H9 (cell line): Measurements from ENCODE around the gene SLC35E4. TPM values are rescaled to one million over a fixed set of nuclear protein-coding genes. Genes with fewer than 3 reads are reported as not detected.
A peak's percentile ranks its signal among the peaks of the same experiment; 100 is the strongest.

Experiments
- DNase-seq: peaks from one replicate; pipeline ENCODE4 v3.0.0-alpha.2; 2017
- H2AFZ ChIP-seq: one replicate; pipeline ENCODE4 v1.6.1; 2013; ENCODE audit warnings: mild to moderate bottlenecking, low read length, control low read depth, moderate library complexity
- H2AK5ac ChIP-seq: 2 replicates; pipeline ENCODE4 v1.6.1; 2013; ENCODE audit warnings: low read length, control low read depth, mixed read lengths; ENCODE audit not compliant: insufficient read length
- H2BK120ac ChIP-seq: one replicate; pipeline ENCODE4 v1.6.1; 2013; ENCODE audit warnings: low read depth, mild to moderate bottlenecking, low read length, control low read depth, inconsistent platforms; ENCODE audit not compliant: poor library complexity, severe bottlenecking
- H2BK12ac ChIP-seq: 2 replicates; pipeline ENCODE4 v1.6.1; 2013; ENCODE audit warnings: low read length, control low read depth, mixed read lengths, low read depth; ENCODE audit not compliant: insufficient read length
- H2BK15ac ChIP-seq: 2 replicates; pipeline ENCODE4 v1.6.1; 2013; ENCODE audit warnings: low read depth, low read length, control low read depth
- H2BK20ac ChIP-seq: one replicate; pipeline ENCODE4 v1.6.1; 2013; ENCODE audit warnings: low read depth, mild to moderate bottlenecking, low read length, control low read depth, inconsistent platforms; ENCODE audit not compliant: poor library complexity, severe bottlenecking
- H2BK5ac ChIP-seq: 2 replicates; pipeline ENCODE4 v1.6.1; 2013; ENCODE audit warnings: low read length, control low read depth, mixed read lengths; ENCODE audit not compliant: insufficient read length
- H3K14ac ChIP-seq: 2 replicates; pipeline ENCODE4 v1.6.1; 2013; ENCODE audit warnings: low read length, control low read depth; ENCODE audit not compliant: insufficient read depth
- H3K18ac ChIP-seq: 2 replicates; pipeline ENCODE4 v1.6.1; 2013; ENCODE audit warnings: low read depth, mild to moderate bottlenecking, mixed read lengths, low read length, control low read depth; ENCODE audit not compliant: insufficient read length
- H3K23ac ChIP-seq: 2 replicates; pipeline ENCODE4 v1.6.1; 2013; ENCODE audit warnings: low read length, control low read depth, mixed read lengths, low read depth; ENCODE audit not compliant: insufficient read length
- H3K23me2 ChIP-seq: 2 replicates; pipeline ENCODE4 v1.6.1; 2013; ENCODE audit warnings: low read depth, mild to moderate bottlenecking, mixed read lengths, low read length, control low read depth; ENCODE audit not compliant: insufficient read length, poor library complexity, severe bottlenecking
- H3K27ac ChIP-seq: 2 replicates; pipeline ENCODE4 v1.5.1; 2013; ENCODE audit warnings: low read length, control low read depth, mixed read lengths, low read depth; ENCODE audit not compliant: insufficient read length
- H3K27me3 ChIP-seq: 2 replicates; pipeline ENCODE4 v1.6.1; 2013; ENCODE audit warnings: low read length, control low read depth, inconsistent platforms; ENCODE audit not compliant: insufficient read depth
- H3K4ac ChIP-seq: 2 replicates; pipeline ENCODE4 v1.6.1; 2013; ENCODE audit warnings: low read depth, mild to moderate bottlenecking, control low read depth, inconsistent platforms, low read length, moderate library complexity
- H3K4me1 ChIP-seq: 2 replicates; pipeline ENCODE4 v1.6.1; 2013; ENCODE audit warnings: low read length, control low read depth, inconsistent platforms; ENCODE audit not compliant: insufficient read depth
- H3K4me2 ChIP-seq: 2 replicates; pipeline ENCODE4 v1.6.1; 2013; ENCODE audit warnings: low read length, control low read depth, mixed read lengths; ENCODE audit not compliant: insufficient read length, insufficient read depth
- H3K56ac ChIP-seq: 2 replicates; pipeline ENCODE4 v1.6.1; 2013; ENCODE audit warnings: low read depth, mild to moderate bottlenecking, mixed read lengths, low read length, control low read depth; ENCODE audit not compliant: insufficient read length
- H3K79me1 ChIP-seq: 2 replicates; pipeline ENCODE4 v1.6.1; 2013; ENCODE audit warnings: low read depth, mild to moderate bottlenecking, moderate library complexity, low read length, control low read depth, inconsistent platforms; ENCODE audit not compliant: insufficient read depth, poor library complexity, severe bottlenecking
- H3K79me2 ChIP-seq: 2 replicates; pipeline ENCODE4 v1.6.1; 2013; ENCODE audit warnings: low read length, control low read depth, inconsistent platforms; ENCODE audit not compliant: insufficient read depth
- H3K9ac ChIP-seq: 2 replicates; pipeline ENCODE4 v1.6.1; 2013; ENCODE audit warnings: low read length, control low read depth, mixed read lengths; ENCODE audit not compliant: insufficient read length; ENCODE audit errors: extremely low read depth
- H3K9me3 ChIP-seq: one replicate; pipeline ENCODE4 v1.6.1; 2013; ENCODE audit warnings: low read depth, low read length, inconsistent platforms; ENCODE audit not compliant: control insufficient read depth
- H3T11ph ChIP-seq: one replicate; pipeline ENCODE4 v1.6.1; 2013; ENCODE audit warnings: mild to moderate bottlenecking, low read length, control low read depth, inconsistent platforms
- H4K20me1 ChIP-seq: one replicate; pipeline ENCODE4 v1.6.1; 2013; ENCODE audit not compliant: control insufficient read depth, insufficient read length, insufficient read depth
- H4K5ac ChIP-seq: 2 replicates; pipeline ENCODE4 v1.6.1; 2013; ENCODE audit warnings: low read depth, mild to moderate bottlenecking, mixed read lengths, low read length, control low read depth; ENCODE audit not compliant: insufficient read length
- H4K8ac ChIP-seq: replicated peaks from 2 replicates; pipeline ENCODE4 v1.6.1; 2013; ENCODE audit warnings: low read length, control low read depth, mixed read lengths, low read depth; ENCODE audit not compliant: insufficient read length
- H4K91ac ChIP-seq: 2 replicates; pipeline ENCODE4 v1.6.1; 2013; ENCODE audit warnings: low read depth, mild to moderate bottlenecking, moderate library complexity, mixed read lengths, low read length, control low read depth; ENCODE audit not compliant: insufficient read length
- H3K27ac Mint-ChIP-seq, 3 experiments: 2 replicates in 2 of 3; 3 replicates in 1 of 3; pipeline ENCODE4 v1.8.0; 2020 to 2021; ENCODE audit warnings: mixed read lengths in 3 of 3, mild to moderate bottlenecking in 1 of 3, moderate library complexity in 1 of 3
- H3K27me3 Mint-ChIP-seq: 2 replicates; pipeline ENCODE4 v1.8.0; 2021; ENCODE audit warnings: low read depth, mild to moderate bottlenecking, moderate library complexity, mixed read lengths
- H3K36me3 Mint-ChIP-seq, 3 experiments: 2 replicates in 2 of 3; 3 replicates in 1 of 3; pipeline ENCODE4 v1.8.0; 2020 to 2021; ENCODE audit warnings: low read depth in 3 of 3, mixed read lengths in 3 of 3; ENCODE audit not compliant: insufficient read depth in 1 of 3
- H3K4me1 Mint-ChIP-seq, 2 experiments: 2 replicates each; pipeline ENCODE4 v1.8.0; 2020; ENCODE audit warnings: mixed read lengths in 2 of 2
- H3K4me3 Mint-ChIP-seq, 2 experiments: 2 replicates in 1 of 2; 3 replicates in 1 of 2; pipeline ENCODE4 v1.8.0; 2020 to 2021; ENCODE audit warnings: mild to moderate bottlenecking in 2 of 2, mixed read lengths in 2 of 2, moderate library complexity in 1 of 2
- H3K9me3 Mint-ChIP-seq, 2 experiments: 2 replicates in 1 of 2; 3 replicates in 1 of 2; pipeline ENCODE4 v1.8.0; 2020; ENCODE audit warnings: mild to moderate bottlenecking in 2 of 2, mixed read lengths in 2 of 2, moderate library complexity in 1 of 2
- WGBS: extraction: QIAGEN DNeasy Blood & Tissue Kit; methylation state at CpG from one replicate; pipeline ENCODE4 v1.1.7; 2013; ENCODE audit warnings: missing lambda C conversion rate, low lambda C conversion rate, mixed read lengths; ENCODE audit not compliant: insufficient read length; ENCODE audit errors: extremely low coverage; 5-methylcytosine and 5-hydroxymethylcytosine counted together
- total RNA-seq: library from RNA; stranded (reverse); gene quantifications from 2 replicates; pipeline ENCODE4 v1.2.1, GENCODE V29; 2021
- TF ChIP-seq, protein P1 (sequence below): fragments of 200-600 bp; sonication (generic); conservative IDR thresholded peaks from 3 replicates; pipeline ENCODE4 v1.8.0; 2021; ENCODE audit warnings: antibody characterized with exemption, mild to moderate bottlenecking

Gene SLC35E4
- total RNA-seq, 1 experiment from 2014 or later: 3.7 TPM

DNA sequence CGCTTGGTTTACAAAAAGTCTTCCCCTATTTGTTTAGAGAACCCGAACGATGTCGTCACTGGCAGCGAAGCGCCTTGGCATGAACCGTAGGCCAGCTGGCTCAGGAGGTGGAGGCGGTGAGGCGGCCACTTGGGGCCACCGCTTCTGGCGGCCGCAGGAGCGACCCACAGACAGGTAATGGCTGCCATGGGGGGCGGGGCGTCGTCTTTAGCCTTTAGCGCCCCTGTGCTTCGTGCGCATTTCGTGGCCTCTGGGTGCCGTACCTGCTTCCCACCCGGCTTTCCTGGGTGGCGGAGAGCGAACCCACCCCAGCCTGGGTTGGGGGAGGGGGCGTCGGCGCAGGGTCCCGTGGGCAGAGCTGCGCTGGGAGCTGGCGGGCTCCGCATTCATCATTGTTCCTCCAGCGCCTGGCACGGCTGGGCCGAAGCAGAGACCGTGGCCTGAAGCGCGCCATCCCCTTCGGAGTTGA, 58.6 kb downstream of the SLC35E4 start:
- DNase-seq: peak; percentile 76
- Histone ChIP-seq H2AFZ (no peak overlapping the region), H4K91ac (no peak overlapping the region), H3K4me1 (no peaks in the 10 kb centered on the region; the same call in 1 of the 2 replicates), H3K9me3 (no peaks in the 10 kb centered on the region), H4K8ac (no peak overlapping the region), H2BK12ac (no peak overlapping the region), H4K5ac (no peak overlapping the region), H3K27me3 (peaks cover 9% of the 10 kb centered on the region; the same call in 1 of the 2 replicates), H3K9ac (peak overlapping the region; percentile 57), H3K4me2 (peak overlapping the region; percentile 50), H2BK20ac (no peak overlapping the region), H3K79me1 (no peaks in the 10 kb centered on the region), H3K4ac (no peak overlapping the region), H4K20me1 (no peaks in the 10 kb centered on the region), H3T11ph (no peak overlapping the region), H2AK5ac (no peak overlapping the region), H3K14ac (peak overlapping the region; percentile 99), H3K27ac (no peak overlapping the region), H3K23ac (no peak overlapping the region), H2BK15ac (no peak overlapping the region), H3K18ac (peak overlapping the region; percentile 95), H2BK120ac (peak overlapping the region; percentile 10), H2BK5ac (no peak overlapping the region), H3K56ac (no peak overlapping the region), H3K79me2 (no peaks in the 10 kb centered on the region), H3K23me2 (peaks cover 6% of the 10 kb centered on the region)
- Mint-ChIP-seq H3K27me3 (peaks cover 30% of the 10 kb centered on the region), H3K27ac (peak overlapping the region in 2 of 3 experiments; percentile 84 to 87; a peak in 4 of 7 replicates), H3K4me3 (peak overlapping the region; percentile 75 to 81), H3K4me1 (peaks cover 14 to 17% of the 10 kb centered on the region in 2 experiments), H3K9me3 (no peaks in the 10 kb centered on the region), H3K36me3 (no peaks in the 10 kb centered on the region; a peak in 1 of 7 replicates)
- WGBS: no CpG with 5 or more reads among the region's 38 CpGs
- TF ChIP-seq, protein P1, sequence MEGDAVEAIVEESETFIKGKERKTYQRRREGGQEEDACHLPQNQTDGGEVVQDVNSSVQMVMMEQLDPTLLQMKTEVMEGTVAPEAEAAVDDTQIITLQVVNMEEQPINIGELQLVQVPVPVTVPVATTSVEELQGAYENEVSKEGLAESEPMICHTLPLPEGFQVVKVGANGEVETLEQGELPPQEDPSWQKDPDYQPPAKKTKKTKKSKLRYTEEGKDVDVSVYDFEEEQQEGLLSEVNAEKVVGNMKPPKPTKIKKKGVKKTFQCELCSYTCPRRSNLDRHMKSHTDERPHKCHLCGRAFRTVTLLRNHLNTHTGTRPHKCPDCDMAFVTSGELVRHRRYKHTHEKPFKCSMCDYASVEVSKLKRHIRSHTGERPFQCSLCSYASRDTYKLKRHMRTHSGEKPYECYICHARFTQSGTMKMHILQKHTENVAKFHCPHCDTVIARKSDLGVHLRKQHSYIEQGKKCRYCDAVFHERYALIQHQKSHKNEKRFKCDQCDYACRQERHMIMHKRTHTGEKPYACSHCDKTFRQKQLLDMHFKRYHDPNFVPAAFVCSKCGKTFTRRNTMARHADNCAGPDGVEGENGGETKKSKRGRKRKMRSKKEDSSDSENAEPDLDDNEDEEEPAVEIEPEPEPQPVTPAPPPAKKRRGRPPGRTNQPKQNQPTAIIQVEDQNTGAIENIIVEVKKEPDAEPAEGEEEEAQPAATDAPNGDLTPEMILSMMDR: no peak
